GM23248 (cell line): ENCODE data around the gene MAP3K7CL.

Experiments
- EZH2 ChIP-seq: fragments of 200-600 bp; sonication (generic); IDR thresholded peaks from 2 replicates; pipeline ENCODE4 v1.6.1; 2018; ENCODE audit warnings: antibody characterized with exemption, mild to moderate bottlenecking; ENCODE audit not compliant: insufficient read depth, poor library complexity, severe bottlenecking
- EZH2phosphoT487 ChIP-seq: fragments of 200-600 bp; sonication (generic); IDR thresholded peaks from 2 replicates; pipeline ENCODE4 v1.6.1; 2018; ENCODE audit warnings: antibody characterized with exemption, moderate library complexity, mild to moderate bottlenecking, low read depth; ENCODE audit not compliant: insufficient read depth

DNA sequence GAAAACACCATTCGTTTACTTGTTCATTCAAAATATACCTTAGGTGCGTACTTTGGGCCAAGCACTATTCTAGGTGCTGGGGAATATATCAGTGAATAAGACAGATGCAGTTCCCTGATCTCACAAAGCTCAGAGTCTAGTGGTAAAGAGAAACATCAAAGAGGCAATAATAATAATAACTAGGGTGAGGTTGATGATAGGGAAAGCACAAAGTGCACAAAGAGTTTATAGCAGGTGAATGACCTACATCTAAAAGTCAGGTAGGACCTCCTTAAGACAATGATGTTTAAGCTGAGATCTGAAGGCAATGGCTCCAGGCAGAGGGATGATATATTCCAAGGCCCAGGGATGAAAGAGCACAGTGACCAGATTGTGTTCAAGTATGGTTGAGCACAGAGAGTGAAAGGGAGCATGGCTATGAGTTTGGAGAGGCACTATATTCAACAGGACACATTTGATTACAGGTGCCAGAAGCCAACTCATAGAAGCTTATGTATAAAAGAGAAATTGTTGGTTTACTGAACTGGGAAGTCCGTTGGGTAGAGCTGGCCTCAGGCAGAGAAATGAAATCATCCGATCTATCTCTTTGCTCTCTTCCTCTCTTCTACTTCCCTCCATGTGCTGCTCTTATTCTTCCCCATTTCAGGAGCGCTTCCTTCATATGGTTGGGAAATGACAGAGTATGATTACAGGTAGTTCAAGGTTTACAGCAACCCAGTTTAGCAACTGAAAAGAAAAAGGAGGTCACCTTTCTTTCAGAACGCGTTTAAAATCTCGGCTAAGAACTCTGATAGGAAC is 34.0 kb upstream of the MAP3K7CL start:
- TF ChIP-seq EZH2 (no peak), EZH2phosphoT487 (no peak)
